Renal pelvis (tissue), 4 donors: ENCODE results near the gene VMP1. TPM values are rescaled to one million over a fixed set of nuclear protein-coding genes. Genes with fewer than 3 reads are reported as not detected.
"Not testable (repeated sequence)": the region's sequence is repeated elsewhere in the genome, so short reads cannot be mapped to it uniquely, and the experiment has no call there.

Experiments used
- DNase-seq: peaks from one replicate; pipeline ENCODE4 v3.0.0-alpha.2; 2013
- polyA plus RNA-seq, 3 donors: library from polyadenylated mRNA; unstranded; fragments of 120-200 nt; gene quantifications; one replicate each; pipeline ENCODE4 v1.2.1, GENCODE V29; 2013; ENCODE audit not compliant: insufficient read length in 3 of 3

Gene VMP1
- polyA plus RNA-seq, 3 donors, result 93.4 to 108 (median 97.7) TPM

DNA sequence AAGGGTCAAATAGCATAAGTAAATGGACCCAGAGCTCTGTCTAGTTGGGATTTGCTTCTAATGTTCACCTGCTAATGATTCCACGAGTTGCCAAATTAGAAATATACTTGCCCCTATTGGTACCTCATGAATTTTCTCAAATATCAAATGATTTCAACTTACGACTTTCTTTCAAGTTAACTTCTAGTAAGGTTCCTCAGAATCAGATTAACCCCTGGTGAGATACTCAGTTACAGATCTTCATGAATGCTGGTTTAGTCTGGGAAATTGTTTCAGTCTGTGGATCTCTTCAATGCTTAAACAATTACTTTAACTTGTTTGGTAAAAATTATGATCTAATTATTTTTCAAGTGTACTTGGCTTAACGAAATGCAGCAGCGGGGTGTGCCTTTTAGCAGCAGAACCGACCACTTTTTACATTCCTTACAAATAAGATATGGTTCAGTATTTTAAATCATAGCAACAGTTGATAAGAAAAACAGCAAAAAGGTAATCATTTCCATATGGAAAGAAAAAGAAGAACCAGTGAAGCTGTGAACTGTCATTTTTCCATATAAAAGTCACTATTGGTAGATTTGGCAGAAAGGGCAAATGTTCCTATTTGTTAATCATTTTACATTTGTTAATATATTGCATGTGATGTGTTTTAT is 150.8 kb downstream of the VMP1 start:
- DNase-seq, result no peak

DNA sequence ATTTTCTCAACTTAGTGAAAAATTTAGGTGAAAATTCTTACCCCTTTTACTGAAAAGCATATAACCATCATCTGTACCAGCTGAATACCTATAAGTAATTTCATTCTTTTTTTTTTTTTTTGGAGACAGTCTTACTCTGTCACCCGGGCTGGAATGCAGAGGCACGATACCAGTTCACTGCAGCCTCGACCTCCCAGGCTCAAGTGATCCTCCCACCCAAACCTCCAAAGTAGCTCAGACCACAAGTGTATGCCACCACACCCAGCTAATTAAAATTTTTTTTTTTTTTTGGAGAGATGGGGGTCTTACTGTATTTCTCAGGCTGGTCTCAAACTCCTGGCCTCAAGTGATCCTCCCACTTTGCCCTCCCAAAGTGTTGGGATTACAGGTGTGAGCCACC is 151.5 kb downstream of the VMP1 start:
- DNase-seq, result no peak

DNA sequence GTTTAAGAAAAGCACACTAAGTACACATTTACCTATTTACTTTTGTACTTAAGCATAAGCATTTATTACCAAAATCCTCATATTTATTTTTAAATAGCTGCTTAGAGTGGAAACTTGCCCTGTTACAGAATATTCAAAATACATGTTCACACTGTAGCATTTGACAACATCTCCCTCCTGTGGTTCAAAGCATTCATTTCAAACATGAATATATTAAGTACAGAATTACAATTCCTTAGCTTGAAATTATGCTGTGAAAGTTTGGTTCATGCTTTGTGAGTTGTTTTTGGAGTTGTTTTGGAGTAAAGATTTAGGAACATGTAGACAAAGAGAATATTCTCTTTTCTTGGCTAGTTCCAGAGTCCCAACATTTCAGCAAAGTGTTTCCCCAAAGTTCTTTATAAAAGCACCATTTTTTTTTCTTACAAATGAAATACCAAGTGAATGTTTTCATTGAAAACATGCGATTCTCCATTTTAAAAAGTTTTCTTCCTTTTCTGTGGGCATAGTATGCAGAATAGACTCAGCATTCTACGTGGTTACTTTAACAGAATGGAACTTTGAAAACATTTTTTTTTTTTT is 152.1 kb downstream of the VMP1 start:
- no peak for DNase-seq

DNA sequence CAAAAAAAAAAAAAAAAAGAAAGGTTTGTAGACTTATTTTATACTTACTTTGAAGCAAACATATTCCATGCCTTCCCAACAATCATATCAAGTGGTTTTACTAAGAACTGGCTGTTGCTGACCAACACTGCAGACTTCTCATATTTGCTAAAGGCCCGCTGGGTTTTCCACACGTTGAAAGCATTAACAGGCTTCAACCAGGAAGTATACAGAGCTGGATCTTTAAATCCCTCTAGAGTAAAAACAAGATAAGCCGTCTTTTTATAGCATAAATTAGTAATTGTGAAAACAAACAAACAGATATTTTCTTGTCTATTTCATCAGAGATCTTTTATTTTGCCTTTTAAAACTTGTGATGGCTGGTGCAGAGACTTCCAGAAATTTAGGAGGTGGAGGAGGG is 156.2 kb downstream of the VMP1 start:
- DNase-seq, result no peak

DNA sequence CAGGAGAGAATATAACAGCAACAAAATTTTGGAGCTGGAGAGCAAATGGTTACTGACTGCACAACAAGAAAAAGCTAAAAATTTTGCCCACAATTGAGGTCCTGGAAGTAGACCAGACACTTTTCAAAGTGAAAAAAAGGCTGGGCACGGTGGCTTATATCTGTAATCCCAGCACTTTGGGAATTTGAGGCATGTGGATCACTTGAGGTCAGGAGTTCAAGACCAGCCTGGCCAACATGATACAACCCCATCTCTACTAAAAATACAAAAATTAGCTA is 162.4 kb downstream of the VMP1 start:
- DNase-seq, result no peak

DNA sequence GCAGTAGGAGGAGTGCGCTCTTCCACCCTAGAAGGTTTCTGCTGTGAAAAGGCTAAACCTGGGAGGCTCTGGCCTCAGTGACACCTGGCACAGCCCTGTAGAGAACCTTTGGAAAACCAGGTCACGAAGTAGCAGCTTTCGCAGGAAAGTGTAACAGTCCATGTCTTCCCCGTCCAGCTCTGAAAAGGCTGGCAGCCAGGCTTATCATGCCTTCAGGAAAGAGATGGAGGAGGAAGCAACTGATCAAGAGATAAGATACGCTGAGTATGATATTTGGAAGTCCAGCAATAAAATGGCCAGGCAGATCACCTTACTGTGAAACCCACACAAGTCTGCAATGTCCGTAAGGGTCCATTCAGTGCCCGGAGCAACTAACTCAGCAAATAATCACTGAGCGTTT is 163.0 kb downstream of the VMP1 start:
- DNase-seq, result no peak

DNA sequence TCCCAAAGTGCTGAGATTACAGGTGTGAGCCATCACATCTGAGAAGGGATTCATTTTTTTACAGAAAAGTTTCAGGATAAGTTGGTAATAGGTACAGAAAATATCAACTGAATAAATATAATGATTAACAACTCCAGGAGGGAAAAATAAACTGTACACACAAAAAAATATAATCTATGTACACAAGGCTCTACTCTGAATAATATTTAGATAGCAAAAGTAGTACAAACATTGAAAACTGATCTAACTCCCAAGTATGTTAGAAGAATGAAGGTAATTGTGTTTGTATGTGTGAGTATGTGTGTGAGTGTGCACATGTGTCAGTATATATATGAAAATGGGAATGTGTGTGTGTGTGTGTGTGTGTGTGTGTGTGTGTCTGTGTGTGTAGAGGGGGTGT is 164.9 kb downstream of the VMP1 start:
- DNase-seq, result no peak

DNA sequence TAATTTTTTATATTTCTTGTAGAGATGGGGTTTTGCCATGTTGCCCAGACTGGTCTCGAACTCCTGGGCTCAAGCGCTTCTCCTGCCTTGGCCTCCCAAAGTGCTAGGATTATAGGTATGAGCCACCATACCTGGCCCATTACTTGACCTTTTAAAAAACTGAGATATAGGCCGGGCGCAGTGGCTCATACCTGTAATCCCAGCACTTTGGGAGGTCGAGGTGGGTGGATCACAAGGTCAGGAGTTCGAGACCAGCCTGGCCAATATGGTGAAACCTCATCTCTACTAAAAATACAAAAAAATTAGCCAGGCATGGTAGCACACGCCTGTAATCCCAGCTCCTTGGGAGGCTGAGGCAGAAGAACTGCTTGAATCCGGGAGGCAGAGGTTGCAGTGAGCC is 166.0 kb downstream of the VMP1 start:
- not testable (repeated sequence) for DNase-seq

DNA sequence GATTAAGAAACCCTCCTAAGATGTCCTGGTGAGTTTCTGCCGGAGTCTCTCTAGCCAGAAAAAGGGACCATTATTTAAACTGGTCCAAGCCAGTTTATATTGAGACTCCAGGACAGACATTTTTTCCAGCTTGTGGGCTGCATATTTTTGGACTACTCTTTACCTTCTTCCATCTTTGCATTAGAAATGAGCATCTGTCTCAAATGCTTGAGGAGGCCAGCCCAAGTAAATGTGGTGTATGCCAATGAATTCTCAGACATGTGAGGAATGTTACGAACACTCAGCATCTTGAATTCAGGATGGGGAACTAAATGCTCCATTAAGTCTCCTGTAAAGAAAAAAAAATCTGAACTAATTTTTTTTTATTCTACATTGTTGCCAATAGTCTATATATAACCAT is 166.9 kb downstream of the VMP1 start:
- DNase-seq, result no peak

GRCh38 chr17:59876107-59876506 is 168.7 kb downstream of the VMP1 start:
- no peak for DNase-seq

DNA sequence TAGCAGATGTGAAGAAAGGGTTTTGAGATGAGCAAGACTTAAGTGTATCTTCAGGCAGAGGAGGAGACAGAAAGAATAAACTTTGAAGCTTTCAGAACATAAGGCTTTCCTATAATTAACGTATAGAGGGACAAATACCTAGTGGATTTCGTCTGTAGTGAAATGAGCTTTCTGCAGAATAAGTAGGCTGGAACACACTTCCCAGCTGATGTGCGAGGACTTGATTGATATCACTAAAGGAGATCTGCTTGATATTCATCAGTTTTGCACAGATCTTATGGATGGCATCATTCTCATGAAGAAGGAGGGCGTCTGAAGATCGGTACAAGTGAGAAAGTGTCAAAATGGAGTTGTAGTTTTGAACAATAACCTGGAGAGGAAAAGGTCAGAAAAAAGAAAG is 170.5 kb downstream of the VMP1 start:
- no peak for DNase-seq

GRCh38 chr17:59878624-59879023 is 171.2 kb downstream of the VMP1 start:
- DNase-seq, result no peak

GRCh38 chr17:59884861-59885260 is 177.4 kb downstream of the VMP1 start:
- DNase-seq, result no peak

GRCh38 chr17:59888145-59888750 is 180.8 kb downstream of the VMP1 start:
- no peak for DNase-seq

DNA sequence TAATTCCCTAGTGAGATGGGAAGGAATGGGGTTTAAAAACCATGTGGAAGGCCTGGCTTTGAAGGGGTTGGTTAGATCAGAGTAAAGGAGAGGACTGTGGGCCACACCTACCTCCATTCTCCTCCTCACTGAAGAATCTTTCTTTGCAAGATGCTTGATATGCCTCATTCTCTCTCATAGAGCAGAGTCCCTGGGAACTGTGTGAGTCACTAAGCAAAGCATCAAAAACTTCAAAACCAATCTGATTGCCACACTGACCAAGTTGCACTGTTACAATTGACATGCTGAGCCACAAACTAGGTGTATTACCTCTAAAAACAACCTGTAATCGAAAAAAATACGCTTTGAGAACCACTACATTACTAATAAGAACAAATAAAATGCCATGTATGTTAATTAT is 183.3 kb downstream of the VMP1 start:
- no peak for DNase-seq

Other genes with a start within 250 kb of the VMP1 start
- 10 to 100 TPM; 75.3 to 94.2 (median 82.6) TPM for gene DHX40, start 142.0 kb upstream of the VMP1 start, polyA plus RNA-seq
- gene CLTC, start 87.8 kb upstream of the VMP1 start, polyA plus RNA-seq, result 100 to 1,000 TPM; 278 to 338 (median 314) TPM
- 10 to 100 TPM; 24.8 to 27.0 (median 25.5) TPM for gene PTRH2, start 224 bp upstream of the VMP1 start, polyA plus RNA-seq
- gene TUBD1, start 185.3 kb downstream of the VMP1 start, polyA plus RNA-seq, result 10 to 100 TPM; 15.5 to 24.2 (median 21.4) TPM
- gene RPS6KB1, start 185.5 kb downstream of the VMP1 start, polyA plus RNA-seq, result 10 to 100 TPM; 36.4 to 45.7 (median 44.7) TPM